Measurements from ENCODE around the gene TMEM178B.

Gene TMEM178B

DNA sequence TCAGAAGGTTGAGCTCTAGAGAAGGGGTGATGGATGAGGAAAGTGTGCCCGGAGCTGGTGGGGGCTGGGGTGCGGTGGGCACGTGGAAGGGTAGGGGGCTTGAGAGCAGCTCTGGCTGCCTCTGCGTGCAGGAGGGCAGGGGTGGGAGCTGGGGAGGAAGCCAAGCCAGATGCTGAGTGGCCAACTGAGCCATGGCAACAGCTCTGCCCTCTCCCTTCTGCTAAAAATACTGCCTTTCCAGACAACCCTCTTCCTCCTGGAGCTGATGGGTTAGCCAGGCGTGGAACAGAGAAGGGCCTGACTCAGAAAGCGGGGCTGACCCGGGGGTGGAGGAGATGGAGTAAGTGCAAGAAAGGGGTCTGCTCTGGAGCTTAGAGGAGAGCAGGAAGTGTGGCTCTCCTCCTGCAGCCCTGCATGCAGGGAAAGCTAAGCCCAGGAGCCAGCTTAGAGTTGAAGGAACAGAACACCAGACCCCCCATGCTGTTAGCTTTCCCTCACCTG lies 362.8 kb downstream of the TMEM178B start:
- no peak overlapping the region for H3K4me3 ChIP-seq (ENCODE audit: low read depth, low read length)
- DNase-seq (ENCODE audit: low read depth) = no peak
- TF ChIP-seq, protein P1, sequence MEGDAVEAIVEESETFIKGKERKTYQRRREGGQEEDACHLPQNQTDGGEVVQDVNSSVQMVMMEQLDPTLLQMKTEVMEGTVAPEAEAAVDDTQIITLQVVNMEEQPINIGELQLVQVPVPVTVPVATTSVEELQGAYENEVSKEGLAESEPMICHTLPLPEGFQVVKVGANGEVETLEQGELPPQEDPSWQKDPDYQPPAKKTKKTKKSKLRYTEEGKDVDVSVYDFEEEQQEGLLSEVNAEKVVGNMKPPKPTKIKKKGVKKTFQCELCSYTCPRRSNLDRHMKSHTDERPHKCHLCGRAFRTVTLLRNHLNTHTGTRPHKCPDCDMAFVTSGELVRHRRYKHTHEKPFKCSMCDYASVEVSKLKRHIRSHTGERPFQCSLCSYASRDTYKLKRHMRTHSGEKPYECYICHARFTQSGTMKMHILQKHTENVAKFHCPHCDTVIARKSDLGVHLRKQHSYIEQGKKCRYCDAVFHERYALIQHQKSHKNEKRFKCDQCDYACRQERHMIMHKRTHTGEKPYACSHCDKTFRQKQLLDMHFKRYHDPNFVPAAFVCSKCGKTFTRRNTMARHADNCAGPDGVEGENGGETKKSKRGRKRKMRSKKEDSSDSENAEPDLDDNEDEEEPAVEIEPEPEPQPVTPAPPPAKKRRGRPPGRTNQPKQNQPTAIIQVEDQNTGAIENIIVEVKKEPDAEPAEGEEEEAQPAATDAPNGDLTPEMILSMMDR (conservative IDR thresholded peaks at IDR 0.05; ENCODE audit: low read depth, low read length) = no peak

DNA sequence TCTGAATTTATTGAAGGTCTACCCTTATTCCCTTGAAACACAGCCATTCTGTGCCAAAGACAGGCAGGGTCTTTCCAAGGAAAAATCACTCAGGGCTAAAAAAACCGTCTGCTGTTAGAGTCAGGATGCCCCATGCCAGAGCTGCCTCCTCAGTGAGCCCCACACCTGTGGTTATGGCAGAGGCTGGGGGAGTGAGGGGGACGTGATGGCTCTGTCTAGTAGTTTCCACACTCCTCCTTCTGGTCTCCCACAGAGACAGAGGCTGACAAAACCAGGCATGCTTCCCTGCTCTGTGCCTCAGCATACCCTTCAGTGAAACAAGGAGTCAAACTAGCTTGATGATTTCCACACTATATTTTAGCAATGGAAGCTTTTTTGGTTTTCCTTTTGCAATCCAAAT lies 365.3 kb downstream of the TMEM178B start:
- no peak overlapping the region for H3K4me3 ChIP-seq (ENCODE audit: low read depth, low read length)
- no peak for DNase-seq (ENCODE audit: low read depth)
- TF ChIP-seq, protein P1 (conservative IDR thresholded peaks at IDR 0.05; ENCODE audit: low read depth, low read length) = no peak

DNA sequence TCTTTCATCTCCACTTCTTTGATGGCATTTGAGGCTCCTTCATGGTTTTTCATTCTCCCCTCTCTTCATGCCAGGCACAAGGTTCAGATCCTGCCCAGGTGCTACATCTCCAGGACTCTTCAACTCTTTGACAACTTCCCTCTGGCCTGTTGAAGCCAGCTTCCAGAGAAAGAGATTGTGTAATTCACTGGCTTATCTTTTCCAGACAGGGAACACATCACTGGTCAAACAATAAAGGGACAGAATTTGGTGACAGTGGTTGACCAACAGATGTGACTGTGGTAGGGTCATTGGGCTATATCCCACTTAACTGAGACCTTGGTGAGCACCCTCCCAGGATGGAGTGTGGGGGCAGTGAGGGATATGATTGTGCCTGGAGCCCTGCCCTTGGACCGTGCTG lies 365.9 kb downstream of the TMEM178B start:
- no peak for DNase-seq (ENCODE audit: low read depth)
- no peak overlapping the region for H3K4me3 ChIP-seq (ENCODE audit: low read depth, low read length)
- TF ChIP-seq, protein P1 (conservative IDR thresholded peaks at IDR 0.05; ENCODE audit: low read depth, low read length) = no peak

DNA sequence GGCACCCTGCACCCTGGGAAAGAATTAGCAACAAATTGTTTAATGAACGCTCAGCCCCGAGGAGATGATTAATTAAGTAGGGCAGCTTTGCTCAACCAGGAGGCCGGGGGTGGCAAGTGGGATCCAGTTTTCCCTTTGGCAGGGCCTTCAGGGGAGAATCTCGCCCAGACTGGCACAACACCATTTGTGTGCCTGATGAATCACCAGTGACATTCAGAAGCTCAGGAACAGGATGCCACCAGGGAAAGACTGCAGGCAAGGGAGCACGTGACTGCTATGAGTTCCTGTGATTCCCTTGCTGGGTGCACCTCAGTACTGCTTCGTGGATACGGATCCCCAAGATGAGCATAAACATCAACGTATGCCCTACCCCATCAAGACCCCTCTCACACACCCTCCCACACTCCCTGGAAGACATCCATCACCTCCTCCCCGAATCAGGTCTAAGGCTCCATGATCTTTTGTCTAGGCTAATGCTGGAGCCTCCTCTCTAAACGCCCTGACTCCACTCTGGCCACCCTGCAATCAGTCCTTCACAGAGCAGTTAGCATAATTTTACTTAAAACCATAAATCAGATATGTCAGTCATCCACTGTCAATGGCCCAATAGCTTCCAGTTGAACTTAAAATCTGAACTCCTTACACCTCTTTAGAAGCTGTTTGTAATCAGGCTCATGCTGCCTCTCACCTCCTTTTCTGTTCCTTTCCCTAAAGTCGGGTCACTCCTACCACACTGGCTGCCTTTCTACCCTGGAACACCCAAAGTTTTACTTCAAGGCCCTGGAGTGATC lies 368.2 kb downstream of the TMEM178B start:
- TF ChIP-seq, protein P1 (conservative IDR thresholded peaks at IDR 0.05; ENCODE audit: low read depth, low read length) = no peak
- no peak for DNase-seq (ENCODE audit: low read depth)
- no peak overlapping the region for H3K4me3 ChIP-seq (ENCODE audit: low read depth, low read length)

DNA sequence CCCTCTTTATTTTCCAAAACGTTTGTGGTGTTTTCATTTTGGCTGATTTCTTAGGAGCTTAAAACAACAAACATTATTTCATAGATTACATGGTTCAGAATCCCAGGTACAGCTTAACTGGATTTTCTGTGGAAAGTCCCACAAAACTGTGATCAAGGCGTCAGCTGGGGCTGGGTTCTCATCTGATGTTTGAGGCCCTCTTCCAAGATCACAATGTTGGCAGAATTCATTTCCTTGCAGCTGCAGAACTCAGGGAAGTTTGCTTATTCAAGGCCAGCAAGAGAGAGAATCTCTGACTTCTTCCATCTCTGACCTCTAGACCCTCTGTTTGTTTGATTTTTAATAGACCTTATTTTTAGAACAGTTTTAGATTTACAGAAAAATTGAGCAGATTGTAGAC lies 368.9 kb downstream of the TMEM178B start:
- TF ChIP-seq, protein P1 (conservative IDR thresholded peaks at IDR 0.05; ENCODE audit: low read depth, low read length) = no peak
- no peak for DNase-seq (ENCODE audit: low read depth)
- H3K4me3 ChIP-seq (ENCODE audit: low read depth, low read length) = no peak overlapping the region

DNA sequence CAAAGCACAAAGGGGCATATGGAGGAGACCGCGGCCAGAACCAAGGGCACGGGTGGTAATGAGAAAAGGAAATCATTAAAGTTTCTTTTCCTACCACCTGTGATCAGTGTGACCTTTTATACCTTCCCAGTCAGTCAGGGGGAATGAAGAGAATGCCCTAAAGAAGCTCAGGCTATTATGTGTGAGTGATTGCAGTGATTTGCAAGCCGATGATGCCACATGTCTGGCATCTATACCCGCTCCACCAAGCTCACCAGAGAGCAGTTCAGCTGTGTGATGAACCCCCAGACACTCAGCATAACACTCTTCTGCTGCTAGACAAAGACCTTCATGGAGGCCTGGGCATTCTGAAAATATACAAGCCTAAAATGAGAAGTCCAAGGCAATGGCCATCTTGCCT lies 371.1 kb downstream of the TMEM178B start:
- no peak for DNase-seq (ENCODE audit: low read depth)
- H3K4me3 ChIP-seq (ENCODE audit: low read depth, low read length) = no peak overlapping the region
- TF ChIP-seq, protein P1 (conservative IDR thresholded peaks at IDR 0.05; ENCODE audit: low read depth, low read length) = no peak

DNA sequence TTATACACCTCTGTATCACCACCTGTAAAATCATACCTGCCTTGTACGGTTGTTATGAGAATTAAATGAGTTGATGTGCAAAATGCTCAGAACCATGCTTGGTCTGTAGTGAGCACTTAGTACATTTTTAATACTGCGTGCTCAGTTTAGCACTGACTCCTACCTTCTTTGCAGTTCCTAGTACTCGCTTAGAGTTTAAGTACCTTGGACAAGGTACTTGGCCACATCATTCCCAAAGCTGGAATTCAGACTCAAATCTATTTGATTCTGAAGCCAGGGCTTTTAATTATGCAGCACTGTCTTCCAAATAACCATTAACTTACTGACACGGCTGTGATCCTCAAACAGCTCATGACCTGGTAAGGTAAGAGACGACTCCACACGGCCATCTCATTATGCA lies 377.4 kb downstream of the TMEM178B start:
- DNase-seq (ENCODE audit: low read depth) = no peak
- no peak overlapping the region for H3K4me3 ChIP-seq (ENCODE audit: low read depth, low read length)
- TF ChIP-seq, protein P1 (conservative IDR thresholded peaks at IDR 0.05; ENCODE audit: low read depth, low read length) = no peak

All from choroid plexus epithelial cell (primary cell).